HG03175 (cell line): ENCODE data around the gene CCDC177.

ENCODE experiments used
- ATAC-seq: cut with Tn5 transposase; IDR thresholded peaks from one replicate; pipeline ENCODE4 v1.9.1; 2021; ENCODE audit warnings: mild to moderate bottlenecking, moderate library complexity; ENCODE audit not compliant: unreplicated experiment

CCDC177 gene

GRCh38 chr14:69532561-69533340 is 41.9 kb downstream of the CCDC177 start:
- no peak for ATAC-seq

- ATAC-seq, result no peak
These were observed 43.5 kb downstream of the CCDC177 start for GRCh38 chr14:69531135-69531534.

GRCh38 chr14:69530095-69530494 is 44.6 kb downstream of the CCDC177 start:
- no peak for ATAC-seq

- ATAC-seq, result no peak
These were observed 45.1 kb downstream of the CCDC177 start for GRCh38 chr14:69529563-69529962.

- no peak for ATAC-seq
These were observed 45.7 kb downstream of the CCDC177 start for GRCh38 chr14:69528930-69529329.

- ATAC-seq, result no peak
These were observed 46.5 kb downstream of the CCDC177 start for GRCh38 chr14:69528143-69528542.

GRCh38 chr14:69527635-69528034 is 47.0 kb downstream of the CCDC177 start:
- no peak for ATAC-seq

- no peak for ATAC-seq
These were observed 48.8 kb downstream of the CCDC177 start for GRCh38 chr14:69525896-69526295.

- ATAC-seq, result no peak
These were observed 52.6 kb downstream of the CCDC177 start for GRCh38 chr14:69522026-69522425.
